H9 (cell line): ENCODE results near the gene GMPR. TPM values are rescaled to one million over a fixed set of nuclear protein-coding genes. Genes with fewer than 3 reads are reported as not detected.
"Not testable (repeated sequence)": the region's sequence is repeated elsewhere in the genome, so short reads cannot be mapped to it uniquely, and the experiment has no call there.

ENCODE experiments used
- DNase-seq: peaks from one replicate; pipeline ENCODE4 v3.0.0-alpha.2; 2017
- H2AFZ ChIP-seq: one replicate; pipeline ENCODE4 v1.6.1; 2013; ENCODE audit warnings: mild to moderate bottlenecking, low read length, control low read depth, moderate library complexity
- H2AK5ac ChIP-seq: 2 replicates; pipeline ENCODE4 v1.6.1; 2013; ENCODE audit warnings: low read length, control low read depth, mixed read lengths; ENCODE audit not compliant: insufficient read length
- H2BK120ac ChIP-seq: one replicate; pipeline ENCODE4 v1.6.1; 2013; ENCODE audit warnings: low read depth, mild to moderate bottlenecking, low read length, control low read depth, inconsistent platforms; ENCODE audit not compliant: poor library complexity, severe bottlenecking
- H2BK12ac ChIP-seq: 2 replicates; pipeline ENCODE4 v1.6.1; 2013; ENCODE audit warnings: low read length, control low read depth, mixed read lengths, low read depth; ENCODE audit not compliant: insufficient read length
- H2BK15ac ChIP-seq: 2 replicates; pipeline ENCODE4 v1.6.1; 2013; ENCODE audit warnings: low read depth, low read length, control low read depth
- H2BK20ac ChIP-seq: one replicate; pipeline ENCODE4 v1.6.1; 2013; ENCODE audit warnings: low read depth, mild to moderate bottlenecking, low read length, control low read depth, inconsistent platforms; ENCODE audit not compliant: poor library complexity, severe bottlenecking
- H2BK5ac ChIP-seq: 2 replicates; pipeline ENCODE4 v1.6.1; 2013; ENCODE audit warnings: low read length, control low read depth, mixed read lengths; ENCODE audit not compliant: insufficient read length
- H3K14ac ChIP-seq: 2 replicates; pipeline ENCODE4 v1.6.1; 2013; ENCODE audit warnings: low read length, control low read depth; ENCODE audit not compliant: insufficient read depth
- H3K18ac ChIP-seq: 2 replicates; pipeline ENCODE4 v1.6.1; 2013; ENCODE audit warnings: low read depth, mild to moderate bottlenecking, mixed read lengths, low read length, control low read depth; ENCODE audit not compliant: insufficient read length
- H3K23ac ChIP-seq: 2 replicates; pipeline ENCODE4 v1.6.1; 2013; ENCODE audit warnings: low read length, control low read depth, mixed read lengths, low read depth; ENCODE audit not compliant: insufficient read length
- H3K23me2 ChIP-seq: 2 replicates; pipeline ENCODE4 v1.6.1; 2013; ENCODE audit warnings: low read depth, mild to moderate bottlenecking, mixed read lengths, low read length, control low read depth; ENCODE audit not compliant: insufficient read length, poor library complexity, severe bottlenecking
- H3K27ac ChIP-seq: 2 replicates; pipeline ENCODE4 v1.5.1; 2013; ENCODE audit warnings: low read length, control low read depth, mixed read lengths, low read depth; ENCODE audit not compliant: insufficient read length
- H3K27me3 ChIP-seq: 2 replicates; pipeline ENCODE4 v1.6.1; 2013; ENCODE audit warnings: low read length, control low read depth, inconsistent platforms; ENCODE audit not compliant: insufficient read depth
- H3K4ac ChIP-seq: 2 replicates; pipeline ENCODE4 v1.6.1; 2013; ENCODE audit warnings: low read depth, mild to moderate bottlenecking, control low read depth, inconsistent platforms, low read length, moderate library complexity
- H3K4me1 ChIP-seq: 2 replicates; pipeline ENCODE4 v1.6.1; 2013; ENCODE audit warnings: low read length, control low read depth, inconsistent platforms; ENCODE audit not compliant: insufficient read depth
- H3K4me2 ChIP-seq: 2 replicates; pipeline ENCODE4 v1.6.1; 2013; ENCODE audit warnings: low read length, control low read depth, mixed read lengths; ENCODE audit not compliant: insufficient read length, insufficient read depth
- H3K56ac ChIP-seq: 2 replicates; pipeline ENCODE4 v1.6.1; 2013; ENCODE audit warnings: low read depth, mild to moderate bottlenecking, mixed read lengths, low read length, control low read depth; ENCODE audit not compliant: insufficient read length
- H3K79me1 ChIP-seq: 2 replicates; pipeline ENCODE4 v1.6.1; 2013; ENCODE audit warnings: low read depth, mild to moderate bottlenecking, moderate library complexity, low read length, control low read depth, inconsistent platforms; ENCODE audit not compliant: insufficient read depth, poor library complexity, severe bottlenecking
- H3K79me2 ChIP-seq: 2 replicates; pipeline ENCODE4 v1.6.1; 2013; ENCODE audit warnings: low read length, control low read depth, inconsistent platforms; ENCODE audit not compliant: insufficient read depth
- H3K9ac ChIP-seq: 2 replicates; pipeline ENCODE4 v1.6.1; 2013; ENCODE audit warnings: low read length, control low read depth, mixed read lengths; ENCODE audit not compliant: insufficient read length; ENCODE audit errors: extremely low read depth
- H3K9me3 ChIP-seq: one replicate; pipeline ENCODE4 v1.6.1; 2013; ENCODE audit warnings: low read depth, low read length, inconsistent platforms; ENCODE audit not compliant: control insufficient read depth
- H3T11ph ChIP-seq: one replicate; pipeline ENCODE4 v1.6.1; 2013; ENCODE audit warnings: mild to moderate bottlenecking, low read length, control low read depth, inconsistent platforms
- H4K20me1 ChIP-seq: one replicate; pipeline ENCODE4 v1.6.1; 2013; ENCODE audit not compliant: control insufficient read depth, insufficient read length, insufficient read depth
- H4K5ac ChIP-seq: 2 replicates; pipeline ENCODE4 v1.6.1; 2013; ENCODE audit warnings: low read depth, mild to moderate bottlenecking, mixed read lengths, low read length, control low read depth; ENCODE audit not compliant: insufficient read length
- H4K8ac ChIP-seq: replicated peaks from 2 replicates; pipeline ENCODE4 v1.6.1; 2013; ENCODE audit warnings: low read length, control low read depth, mixed read lengths, low read depth; ENCODE audit not compliant: insufficient read length
- H4K91ac ChIP-seq: 2 replicates; pipeline ENCODE4 v1.6.1; 2013; ENCODE audit warnings: low read depth, mild to moderate bottlenecking, moderate library complexity, mixed read lengths, low read length, control low read depth; ENCODE audit not compliant: insufficient read length
- H3K27ac Mint-ChIP-seq, 3 experiments: 2 replicates in 2 of 3; 3 replicates in 1 of 3; pipeline ENCODE4 v1.8.0; 2020 to 2021; ENCODE audit warnings: mixed read lengths in 3 of 3, mild to moderate bottlenecking in 1 of 3, moderate library complexity in 1 of 3
- H3K27me3 Mint-ChIP-seq: 2 replicates; pipeline ENCODE4 v1.8.0; 2021; ENCODE audit warnings: low read depth, mild to moderate bottlenecking, moderate library complexity, mixed read lengths
- H3K36me3 Mint-ChIP-seq, 3 experiments: 2 replicates in 2 of 3; 3 replicates in 1 of 3; pipeline ENCODE4 v1.8.0; 2020 to 2021; ENCODE audit warnings: low read depth in 3 of 3, mixed read lengths in 3 of 3; ENCODE audit not compliant: insufficient read depth in 1 of 3
- H3K4me1 Mint-ChIP-seq, 2 experiments: 2 replicates each; pipeline ENCODE4 v1.8.0; 2020; ENCODE audit warnings: mixed read lengths in 2 of 2
- H3K4me3 Mint-ChIP-seq, 2 experiments: 2 replicates in 1 of 2; 3 replicates in 1 of 2; pipeline ENCODE4 v1.8.0; 2020 to 2021; ENCODE audit warnings: mild to moderate bottlenecking in 2 of 2, mixed read lengths in 2 of 2, moderate library complexity in 1 of 2
- H3K9me3 Mint-ChIP-seq, 2 experiments: 2 replicates in 1 of 2; 3 replicates in 1 of 2; pipeline ENCODE4 v1.8.0; 2020; ENCODE audit warnings: mild to moderate bottlenecking in 2 of 2, mixed read lengths in 2 of 2, moderate library complexity in 1 of 2
- WGBS: extraction: QIAGEN DNeasy Blood & Tissue Kit; methylation state at CpG from one replicate; pipeline ENCODE4 v1.1.7; 2013; ENCODE audit warnings: missing lambda C conversion rate, low lambda C conversion rate, mixed read lengths; ENCODE audit not compliant: insufficient read length; ENCODE audit errors: extremely low coverage; 5-methylcytosine and 5-hydroxymethylcytosine counted together
- total RNA-seq: library from RNA; stranded (reverse); gene quantifications from 2 replicates; pipeline ENCODE4 v1.2.1, GENCODE V29; 2021
- TF ChIP-seq, protein P1 (sequence below): fragments of 200-600 bp; sonication (generic); conservative IDR thresholded peaks from 3 replicates; pipeline ENCODE4 v1.8.0; 2021; ENCODE audit warnings: antibody characterized with exemption, mild to moderate bottlenecking

GMPR gene
- total RNA-seq, 1 experiment from 2014 or later = 0.70 TPM

DNA sequence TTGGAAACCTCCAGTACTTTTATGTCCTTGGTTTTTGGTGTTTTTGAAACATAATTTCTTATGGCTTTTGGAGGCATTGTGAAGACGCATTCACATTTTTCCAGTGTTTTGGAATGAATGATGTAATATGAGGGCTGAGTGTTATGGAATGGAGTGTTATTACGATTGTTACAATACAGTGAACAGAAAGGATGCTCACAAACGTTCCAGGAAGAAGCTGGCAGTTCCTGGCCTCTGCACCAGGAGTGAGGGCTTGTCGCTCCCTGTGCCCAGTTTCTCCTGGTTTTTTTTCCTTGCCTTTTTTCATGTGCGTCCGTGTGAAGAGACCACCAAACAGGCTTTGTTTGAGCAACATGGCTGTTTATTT lies 20.3 kb downstream of the GMPR start:
- Histone ChIP-seq H3K79me1 (no peaks in the 10 kb centered on the region), H2AFZ (no peak overlapping the region), H2BK20ac (no peak overlapping the region), H4K20me1 (no peaks in the 10 kb centered on the region), H3K4me2 (no peak overlapping the region), H4K8ac (no peak overlapping the region), H3K18ac (no peak overlapping the region), H2BK15ac (no peak overlapping the region), H2BK120ac (no peak overlapping the region), H4K5ac (no peak overlapping the region), H4K91ac (no peak overlapping the region), H3K27ac (no peak overlapping the region), H3K27me3 (no peaks in the 10 kb centered on the region), H2AK5ac (no peak overlapping the region), H3K23me2 (no peaks in the 10 kb centered on the region), H3T11ph (no peak overlapping the region), H3K56ac (no peak overlapping the region), H3K9me3 (no peaks in the 10 kb centered on the region), H3K23ac (no peak overlapping the region), H3K79me2 (no peaks in the 10 kb centered on the region), H3K14ac (no peak overlapping the region), H2BK12ac (no peak overlapping the region), H2BK5ac (no peak overlapping the region), H3K4me1 (no peaks in the 10 kb centered on the region; the same call in 1 of the 2 replicates), H3K4ac (no peak overlapping the region), H3K9ac (no peak overlapping the region)
- peaks cover 5% of the 10 kb centered on the region for H3K27me3 Mint-ChIP-seq
- no peaks in the 10 kb centered on the region for H3K36me3 Mint-ChIP-seq
- WGBS = 100% methylated on average over 2 of the region's 6 CpGs
- H3K9me3 Mint-ChIP-seq = peaks cover 0 to 3% of the 10 kb centered on the region in 2 experiments; a peak in 1 of 5 replicates
- no peak overlapping the region for H3K27ac Mint-ChIP-seq
- peaks cover 17 to 19% of the 10 kb centered on the region in 2 experiments for H3K4me1 Mint-ChIP-seq
- DNase-seq = no peak
- TF ChIP-seq, protein P1, sequence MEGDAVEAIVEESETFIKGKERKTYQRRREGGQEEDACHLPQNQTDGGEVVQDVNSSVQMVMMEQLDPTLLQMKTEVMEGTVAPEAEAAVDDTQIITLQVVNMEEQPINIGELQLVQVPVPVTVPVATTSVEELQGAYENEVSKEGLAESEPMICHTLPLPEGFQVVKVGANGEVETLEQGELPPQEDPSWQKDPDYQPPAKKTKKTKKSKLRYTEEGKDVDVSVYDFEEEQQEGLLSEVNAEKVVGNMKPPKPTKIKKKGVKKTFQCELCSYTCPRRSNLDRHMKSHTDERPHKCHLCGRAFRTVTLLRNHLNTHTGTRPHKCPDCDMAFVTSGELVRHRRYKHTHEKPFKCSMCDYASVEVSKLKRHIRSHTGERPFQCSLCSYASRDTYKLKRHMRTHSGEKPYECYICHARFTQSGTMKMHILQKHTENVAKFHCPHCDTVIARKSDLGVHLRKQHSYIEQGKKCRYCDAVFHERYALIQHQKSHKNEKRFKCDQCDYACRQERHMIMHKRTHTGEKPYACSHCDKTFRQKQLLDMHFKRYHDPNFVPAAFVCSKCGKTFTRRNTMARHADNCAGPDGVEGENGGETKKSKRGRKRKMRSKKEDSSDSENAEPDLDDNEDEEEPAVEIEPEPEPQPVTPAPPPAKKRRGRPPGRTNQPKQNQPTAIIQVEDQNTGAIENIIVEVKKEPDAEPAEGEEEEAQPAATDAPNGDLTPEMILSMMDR = no peak
- no peak overlapping the region for H3K4me3 Mint-ChIP-seq

DNA sequence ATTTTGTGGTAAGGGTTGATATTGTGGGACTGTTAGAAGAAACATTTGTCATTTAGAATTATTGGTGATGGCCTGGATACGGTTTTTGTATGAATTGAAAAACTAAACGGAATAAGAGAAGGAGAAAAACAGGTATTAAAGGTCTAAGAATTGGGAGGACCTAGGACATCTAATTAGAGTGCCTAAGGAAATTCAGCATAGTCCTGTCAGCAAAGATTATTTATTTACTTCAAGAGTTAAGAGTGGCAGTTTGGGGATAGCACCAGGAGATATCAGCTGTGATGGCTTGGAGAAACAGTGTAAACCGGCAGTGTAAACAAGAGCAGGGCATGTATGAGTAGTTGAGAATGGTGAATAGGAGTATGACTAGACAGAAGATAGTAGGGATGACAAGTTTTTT lies 21.2 kb downstream of the GMPR start:
- H3K56ac ChIP-seq, H4K20me1 ChIP-seq, H2BK5ac ChIP-seq, H3T11ph ChIP-seq, H3K18ac ChIP-seq, H3K27me3 ChIP-seq, H3K23me2 ChIP-seq, H4K91ac ChIP-seq, H3K9me3 ChIP-seq, H3K79me2 ChIP-seq, H3K27ac ChIP-seq, H2AFZ ChIP-seq, H3K9ac ChIP-seq, H3K79me1 ChIP-seq, H3K14ac ChIP-seq, H3K4me2 ChIP-seq, H2BK20ac ChIP-seq, H3K23ac ChIP-seq, H2BK15ac ChIP-seq, H4K5ac ChIP-seq, H3K4me3 Mint-ChIP-seq, H2AK5ac ChIP-seq, H3K36me3 Mint-ChIP-seq, DNase-seq, H3K4ac ChIP-seq, H4K8ac ChIP-seq, H2BK120ac ChIP-seq, H3K4me1 ChIP-seq, H2BK12ac ChIP-seq, H3K9me3 Mint-ChIP-seq: not testable (repeated sequence)
- Mint-ChIP-seq H3K27ac (0 out of 7 replicates have a peak overlapping the region, but pooled peaks of 1 of the 3 experiments have one; percentile 4), H3K27me3 (peaks cover 12% of the 10 kb centered on the region), H3K4me1 (peaks cover 24 to 26% of the 10 kb centered on the region in 2 experiments)
- WGBS = no CpG with 5 or more reads among the region's 3 CpGs
